Measurements from ENCODE around the gene CREBBP. TPM values are rescaled to one million over a fixed set of nuclear protein-coding genes. Genes with fewer than 3 reads are reported as not detected.

CREBBP gene
- total and polyA plus RNA-seq, 7 donors: 7.1 to 54.9 (median 44.1) TPM

DNA sequence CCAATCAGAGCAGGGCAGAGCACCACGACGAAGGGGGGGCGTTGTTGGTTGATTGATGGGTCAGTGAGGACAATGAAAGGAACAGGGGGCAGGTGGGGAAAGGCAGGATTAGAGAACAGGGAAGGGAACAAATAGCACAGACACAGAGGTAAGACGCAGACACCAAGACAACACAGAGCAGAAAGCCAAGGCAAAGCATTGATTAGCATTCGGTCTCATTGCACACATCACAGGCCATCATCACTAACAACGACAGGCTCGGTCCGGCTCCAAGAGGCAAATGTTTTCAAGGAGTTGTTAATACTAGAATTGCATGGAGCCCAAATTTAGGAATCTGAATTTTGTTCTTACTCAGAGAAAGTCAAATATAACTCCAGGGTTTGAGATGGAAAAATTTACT is 128.6 kb downstream of the CREBBP start:
- Histone ChIP-seq H3K27me3 (ENCODE audit: insufficient read depth in 3 of 3, low read length in 2 of 3) (no peaks in the 10 kb centered on the region), H3K9me3 (no peaks in the 10 kb centered on the region), H3K4me3 (no peak overlapping the region), H3K4me1 (peaks cover 30% of the 10 kb centered on the region), H3K36me3 (ENCODE audit: insufficient read depth in 1 of 2, low read depth in 1 of 2) (peaks cover 0 to 80% of the 10 kb centered on the region in 2 donors), H3K27ac (no peak overlapping the region)
- whole genome bisulfite sequencing, 3 donors: 84 to 92% (median 91%) methylated on average over 8 of the region's 8 CpGs
- DNase-seq (no peak), ATAC-seq (no peak)
- TF ChIP-seq, protein P1, sequence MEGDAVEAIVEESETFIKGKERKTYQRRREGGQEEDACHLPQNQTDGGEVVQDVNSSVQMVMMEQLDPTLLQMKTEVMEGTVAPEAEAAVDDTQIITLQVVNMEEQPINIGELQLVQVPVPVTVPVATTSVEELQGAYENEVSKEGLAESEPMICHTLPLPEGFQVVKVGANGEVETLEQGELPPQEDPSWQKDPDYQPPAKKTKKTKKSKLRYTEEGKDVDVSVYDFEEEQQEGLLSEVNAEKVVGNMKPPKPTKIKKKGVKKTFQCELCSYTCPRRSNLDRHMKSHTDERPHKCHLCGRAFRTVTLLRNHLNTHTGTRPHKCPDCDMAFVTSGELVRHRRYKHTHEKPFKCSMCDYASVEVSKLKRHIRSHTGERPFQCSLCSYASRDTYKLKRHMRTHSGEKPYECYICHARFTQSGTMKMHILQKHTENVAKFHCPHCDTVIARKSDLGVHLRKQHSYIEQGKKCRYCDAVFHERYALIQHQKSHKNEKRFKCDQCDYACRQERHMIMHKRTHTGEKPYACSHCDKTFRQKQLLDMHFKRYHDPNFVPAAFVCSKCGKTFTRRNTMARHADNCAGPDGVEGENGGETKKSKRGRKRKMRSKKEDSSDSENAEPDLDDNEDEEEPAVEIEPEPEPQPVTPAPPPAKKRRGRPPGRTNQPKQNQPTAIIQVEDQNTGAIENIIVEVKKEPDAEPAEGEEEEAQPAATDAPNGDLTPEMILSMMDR (IDR thresholded peaks at IDR 0.05): no peak
- intact Hi-C loops (cut with DNase I): loop anchor here (5.0 to 10.0 kb wide), 2 partner anchors 60 to 217 kb away; no protein-coding TSS in a partner anchor

DNA sequence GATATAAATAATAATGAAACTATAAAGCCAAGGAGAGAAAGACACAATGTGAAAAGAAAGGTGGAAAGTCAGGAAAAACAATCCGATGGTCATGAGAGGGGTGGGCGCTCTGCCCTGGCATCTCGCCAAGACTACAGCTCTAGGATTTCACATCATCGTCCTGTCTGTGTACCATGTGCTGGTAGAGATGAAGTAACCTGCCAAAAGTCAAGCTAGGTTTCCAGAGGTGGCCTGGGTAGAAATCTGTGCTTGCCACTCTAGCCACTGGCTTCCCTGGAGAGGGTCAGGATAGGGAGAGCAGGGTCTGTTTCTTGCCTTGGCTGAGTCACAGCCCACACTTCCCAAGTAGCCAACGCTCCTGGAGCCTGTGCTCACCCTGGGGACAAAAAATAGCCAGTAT is 132.2 kb downstream of the CREBBP start:
- DNase-seq: no peak
- H3K9me3 ChIP-seq: no peaks in the 10 kb centered on the region
- peak overlapping the region; percentile 7 for H3K27ac ChIP-seq
- ATAC-seq: peak; percentile 43 to 60 (median 50)
- TF ChIP-seq, protein P1 (IDR thresholded peaks at IDR 0.05): no peak
- H3K4me1 ChIP-seq: peaks cover 33% of the 10 kb centered on the region
- intact Hi-C loops (cut with DNase I): loop anchor here in 1 of 2 donors (5.0 kb wide), 2 partner anchors 36 to 51 kb away; no protein-coding TSS in a partner anchor
- H3K36me3 ChIP-seq (ENCODE audit: insufficient read depth in 1 of 2, low read depth in 1 of 2): peaks cover 3 to 79% of the 10 kb centered on the region in 2 donors
- H3K27me3 ChIP-seq (ENCODE audit: insufficient read depth in 3 of 3, low read length in 2 of 3): no peaks in the 10 kb centered on the region
- 45 to 62% (median 46%) methylated on average over 5 of the region's 5 CpGs for WGBS, 3 donors
- H3K4me3 ChIP-seq: no peak overlapping the region

DNA sequence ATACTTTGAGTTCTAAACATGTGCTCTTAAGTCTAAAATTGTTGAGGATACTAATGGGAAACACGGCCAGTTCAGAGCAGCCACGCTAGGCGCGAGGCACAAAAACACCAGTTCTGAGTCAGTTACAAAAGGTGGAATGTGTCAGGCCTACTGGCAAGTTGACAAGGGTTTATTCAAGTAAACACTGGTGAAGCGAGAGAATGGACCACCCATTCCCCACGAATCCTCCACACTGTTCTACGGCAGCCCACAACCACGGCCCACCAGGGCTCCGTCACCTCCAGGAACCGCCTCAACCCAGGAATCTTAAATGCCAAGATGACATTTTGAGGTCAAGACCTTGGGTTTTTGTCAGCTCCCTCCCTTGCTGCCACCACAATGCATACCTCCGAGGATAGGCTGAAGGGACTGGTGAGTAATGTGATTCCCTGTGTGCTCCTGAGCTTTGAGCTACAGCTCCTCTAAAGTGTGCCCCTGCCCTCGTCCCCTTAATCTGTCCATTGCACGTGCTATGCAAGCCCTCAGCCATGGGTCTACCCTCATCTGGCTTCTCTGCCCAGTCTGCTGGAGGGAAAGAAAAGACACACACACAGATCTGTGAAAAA is 134.7 kb downstream of the CREBBP start:
- DNase-seq (no peak), ATAC-seq (peak; percentile 59 to 73 (median 68))
- H3K9me3 ChIP-seq: no peaks in the 10 kb centered on the region
- TF ChIP-seq, protein P1 (IDR thresholded peaks at IDR 0.05): no peak
- peak overlapping the region; percentile 63 for H3K27ac ChIP-seq
- H3K27me3 ChIP-seq (ENCODE audit: insufficient read depth in 3 of 3, low read length in 2 of 3): no peaks in the 10 kb centered on the region
- intact Hi-C loops (cut with DNase I): loop anchor here in 1 of 2 donors (5.0 kb wide), 2 partner anchors 34 to 49 kb away; no protein-coding TSS in a partner anchor
- H3K4me3 ChIP-seq: no peak overlapping the region
- peaks cover 19% of the 10 kb centered on the region for H3K4me1 ChIP-seq
- WGBS, 3 donors: 44 to 88% (median 48%) methylated on average over 13 of the region's 13 CpGs
- peaks cover 3 to 95% of the 10 kb centered on the region in 2 donors for H3K36me3 ChIP-seq (ENCODE audit: insufficient read depth in 1 of 2, low read depth in 1 of 2)

DNA sequence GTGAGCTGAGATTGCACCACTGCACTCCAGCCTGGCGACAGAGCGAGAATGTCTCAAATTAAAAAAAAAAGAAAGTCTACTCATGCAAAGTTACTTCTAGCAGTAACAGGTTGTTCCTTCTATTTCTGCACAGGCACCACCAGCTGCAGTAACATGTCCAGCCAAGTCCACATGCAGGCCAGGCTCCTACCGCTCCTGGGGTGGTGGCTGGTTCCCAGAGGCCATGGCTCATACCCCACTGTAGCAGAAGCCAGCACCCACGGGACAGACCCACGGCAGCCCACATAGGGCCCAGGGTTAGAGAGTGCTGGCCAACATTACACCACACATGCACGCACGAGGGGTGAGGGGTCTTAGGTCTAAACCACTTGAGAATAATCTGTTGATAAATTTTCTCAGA is 136.5 kb downstream of the CREBBP start:
- ATAC-seq (peak in 2 of 4 donors; percentile 55 to 59), DNase-seq (no peak)
- H3K36me3 ChIP-seq (ENCODE audit: insufficient read depth in 1 of 2, low read depth in 1 of 2): peaks cover 3 to 95% of the 10 kb centered on the region in 2 donors

More for the DNA sequence above, 136.5 kb downstream of the CREBBP start:
- Histone ChIP-seq H3K27ac (no peak overlapping the region), H3K27me3 (ENCODE audit: insufficient read depth in 3 of 3, low read length in 2 of 3) (no peaks in the 10 kb centered on the region), H3K4me3 (no peak overlapping the region), H3K9me3 (no peaks in the 10 kb centered on the region), H3K4me1 (peaks cover 14% of the 10 kb centered on the region)
- intact Hi-C loops (cut with DNase I): no loop called here
- 44 to 68% (median 52%) methylated on average over 7 of the region's 7 CpGs for WGBS, 3 donors
- TF ChIP-seq, protein P1 (IDR thresholded peaks at IDR 0.05): no peak

Measured in psoas muscle (tissue), 8 donors.